Activated effector memory CD4-positive, alpha-beta T cell treated with Interleukin-2 at 50 U/mL for 16 hours (primary cell): ENCODE measurements around the gene MLNR.

Experiments
- DNase-seq: peaks from one replicate; pipeline ENCODE4 v3.0.0-alpha.2; 2020

Gene MLNR

DNA sequence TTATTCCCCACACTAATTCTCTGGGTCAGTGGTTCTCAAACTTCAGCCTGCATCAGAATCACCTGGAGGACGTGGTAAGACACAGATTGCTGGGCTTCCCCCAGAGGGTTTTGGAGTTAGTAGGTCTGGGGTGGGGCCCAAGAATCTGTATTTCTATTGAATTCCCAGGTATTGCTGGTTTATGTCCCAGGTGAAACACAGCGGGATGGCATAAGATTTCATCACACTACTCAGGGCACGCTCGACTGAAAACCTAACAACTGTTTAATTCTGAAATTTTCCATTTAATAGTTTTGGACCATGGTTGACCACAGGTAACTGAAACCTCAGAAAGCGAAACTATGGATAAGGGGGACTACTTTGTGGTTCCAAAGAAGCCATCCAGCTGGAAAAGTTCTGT, 6.5 kb downstream of the MLNR start:
- DNase-seq, result no peak

DNA sequence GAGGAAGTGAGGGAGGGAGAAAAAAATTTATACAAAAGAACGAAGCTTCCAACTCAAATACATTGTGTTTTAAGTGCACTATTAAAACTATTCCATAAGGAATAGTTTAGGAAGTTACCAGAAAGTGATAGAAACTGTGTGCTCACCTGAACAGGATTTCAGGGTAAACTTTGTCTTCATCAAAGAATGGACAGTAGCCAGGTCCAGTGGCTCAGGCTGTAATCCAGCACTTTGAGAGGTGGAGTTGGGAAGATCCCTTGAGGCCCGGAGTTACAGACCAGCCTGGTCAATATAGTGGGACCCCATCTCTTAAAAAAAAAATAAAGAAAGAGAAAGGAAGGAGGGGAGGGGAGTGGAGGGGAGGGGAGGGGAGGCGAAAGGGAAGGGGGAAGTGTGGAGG, 14.6 kb downstream of the MLNR start:
- DNase-seq, result no peak

- DNase-seq, result no peak
Measured at GRCh38 chr13:49235856-49236431, 15.8 kb downstream of the MLNR start.

- DNase-seq, result no peak
Measured at GRCh38 chr13:49238621-49239020, 18.5 kb downstream of the MLNR start.

- no peak for DNase-seq
Measured at GRCh38 chr13:49240017-49240416, 19.9 kb downstream of the MLNR start.

GRCh38 chr13:49241296-49241695, 21.2 kb downstream of the MLNR start:
- DNase-seq, result no peak

DNA sequence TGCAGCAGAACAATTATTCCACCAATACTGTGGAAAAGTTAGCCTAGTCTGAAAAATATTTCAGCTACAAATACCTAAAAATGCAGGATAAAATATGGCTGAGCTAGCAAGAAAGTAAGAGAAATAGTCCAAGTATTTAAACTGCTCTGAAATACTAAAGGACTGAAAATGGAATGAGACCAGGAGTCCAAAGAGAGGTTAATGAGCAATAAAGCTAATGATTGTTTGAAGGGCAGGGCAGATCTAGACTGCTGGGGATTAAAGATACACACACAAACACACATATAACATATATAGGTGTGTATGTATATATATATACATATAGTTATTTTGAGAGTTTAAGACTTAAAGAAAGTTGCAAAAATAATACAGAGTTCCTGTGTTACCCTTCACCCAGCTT, 25.0 kb downstream of the MLNR start:
- no peak for DNase-seq

- DNase-seq, result no peak
Measured at GRCh38 chr13:49246850-49247642, 26.9 kb downstream of the MLNR start.

GRCh38 chr13:49247643-49248621, 27.8 kb downstream of the MLNR start, which contains the start of gene CDADC1:
CDADC1 (plus strand) TSS chr13:49247925; CDS start chr13:49248038, 113 bp downstream.
- DNase-seq, result peak; percentile 79

DNA sequence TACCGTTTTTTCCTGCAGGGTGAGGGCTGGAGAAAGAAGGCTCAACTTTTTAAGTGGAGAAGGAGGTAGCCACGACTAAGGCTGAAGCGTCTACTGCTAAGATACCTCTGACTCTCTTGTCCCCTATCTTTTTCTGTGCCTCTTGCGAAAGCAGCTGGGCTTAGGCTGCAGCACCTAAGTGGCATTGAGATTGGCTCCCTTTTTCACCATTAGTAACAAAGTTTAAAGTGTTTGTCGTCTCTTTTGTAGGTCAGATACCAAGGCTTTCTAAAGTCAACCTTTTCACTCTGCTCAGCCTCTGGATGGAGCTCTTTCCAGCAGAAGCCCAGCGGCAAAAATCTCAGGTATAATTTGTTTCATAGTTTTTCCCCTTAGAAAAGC, 28.5 kb downstream of the MLNR start:
- no peak for DNase-seq

- no peak for DNase-seq
Measured at GRCh38 chr13:49251326-49251725, 31.2 kb downstream of the MLNR start.

GRCh38 chr13:49253310-49253709, 33.2 kb downstream of the MLNR start:
- DNase-seq, result no peak

DNA sequence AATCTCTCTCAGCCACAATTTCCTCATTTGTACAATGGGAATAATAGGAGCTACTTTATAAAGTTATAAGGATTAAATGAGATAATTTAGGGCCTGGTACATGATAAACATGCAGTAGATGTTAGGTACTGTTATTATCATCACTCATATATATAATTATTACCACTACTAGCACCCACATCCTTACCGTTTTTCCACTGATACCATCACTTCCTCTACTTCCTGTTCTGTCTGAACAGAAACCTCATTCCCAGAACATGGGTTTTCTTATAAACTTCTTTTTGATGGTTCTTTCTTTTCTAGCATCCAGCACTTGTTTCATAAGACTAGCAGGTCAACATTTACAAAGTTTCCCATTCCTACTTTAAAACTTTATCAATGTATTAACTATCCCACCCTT, 33.9 kb downstream of the MLNR start:
- no peak for DNase-seq

- DNase-seq, result no peak
Measured at GRCh38 chr13:49256841-49257240, 36.7 kb downstream of the MLNR start.

DNA sequence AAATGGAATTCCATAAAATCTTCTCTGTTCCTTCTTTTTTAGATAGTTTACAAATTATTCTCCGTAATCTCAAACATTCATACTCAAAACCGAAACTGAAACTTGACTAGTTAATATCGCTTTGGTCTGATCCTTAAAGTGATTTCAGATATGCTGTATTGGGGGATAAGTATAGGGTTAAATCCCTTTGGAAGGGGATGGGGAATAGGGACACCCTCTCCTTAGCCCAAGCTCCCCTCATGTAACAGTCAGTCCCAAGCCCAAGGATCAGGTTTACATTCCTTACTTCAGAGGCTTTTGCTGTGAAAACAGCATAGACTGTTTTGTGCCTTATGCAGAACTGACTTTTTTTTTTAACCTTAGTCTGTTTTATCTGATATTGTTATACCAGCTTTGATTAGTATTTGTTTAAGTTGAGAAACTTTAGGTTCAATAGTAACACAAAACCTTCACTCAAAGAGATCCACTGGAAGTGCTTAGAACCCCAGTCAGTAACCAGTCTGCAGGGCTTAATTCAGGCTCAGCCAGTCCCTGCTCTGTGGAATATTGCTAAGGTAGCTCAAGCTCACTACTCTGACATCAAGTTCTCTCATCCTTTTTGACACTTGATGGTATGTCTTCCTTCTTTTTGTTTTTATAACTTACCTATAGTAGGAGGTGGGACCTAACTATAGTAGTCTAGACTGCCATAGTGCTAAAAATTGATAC, 38.1 kb downstream of the MLNR start:
- no peak for DNase-seq

GRCh38 chr13:49259586-49259985, 39.4 kb downstream of the MLNR start:
- no peak for DNase-seq

DNA sequence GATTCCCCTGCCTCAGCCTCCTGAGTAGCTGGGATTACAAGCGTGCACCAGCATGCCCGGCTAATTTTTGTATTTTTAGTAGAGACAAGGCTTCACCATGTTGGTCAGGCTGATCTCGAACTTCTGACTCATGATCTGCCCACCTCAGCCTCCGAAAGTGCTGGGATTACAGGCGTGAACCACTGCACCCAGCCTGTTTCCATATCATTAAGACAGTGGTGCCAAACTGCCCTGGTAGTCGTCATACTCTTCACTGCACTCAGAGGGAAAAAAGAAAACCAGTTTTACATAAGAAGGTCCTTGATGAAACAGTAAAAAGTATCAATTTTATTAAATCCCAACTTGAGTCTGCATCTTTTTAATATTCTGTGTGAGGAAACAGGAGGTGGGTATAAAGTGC, 42.5 kb downstream of the MLNR start:
- no peak for DNase-seq

GRCh38 chr13:49265822-49266221, 45.7 kb downstream of the MLNR start:
- no peak for DNase-seq

DNA sequence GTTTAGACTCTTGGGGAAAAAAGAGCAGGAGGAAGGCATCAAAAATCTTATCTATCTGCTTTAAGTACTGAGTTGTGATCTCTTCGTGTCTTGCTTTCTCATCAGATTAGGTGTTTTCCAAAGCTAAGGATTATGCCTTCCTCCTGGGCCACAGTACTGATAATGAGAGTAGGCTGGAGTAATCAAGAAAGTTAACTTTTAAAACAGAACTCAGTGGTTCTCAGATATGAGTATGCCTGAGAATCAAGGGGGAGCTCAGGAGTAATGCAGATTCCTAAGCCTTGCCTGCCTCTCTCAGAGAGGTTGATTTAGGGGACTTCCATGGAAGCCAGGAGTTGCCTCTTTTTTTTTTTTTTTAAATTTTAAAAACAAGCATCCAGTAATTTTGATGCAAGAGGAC, 51.1 kb downstream of the MLNR start:
- DNase-seq, result no peak
